GM12874 (cell line): ENCODE data around the gene SHANK3.

Experiments used
- CTCF ChIP-seq: IDR thresholded peaks from 2 replicates; pipeline ENCODE4 v1.5.1; 2011; ENCODE audit warnings: low read depth, mild to moderate bottlenecking, control low read depth, low read length, moderate library complexity; ENCODE audit not compliant: insufficient read depth

SHANK3 gene

GRCh38 chr22:50672471-50673230, at the start of gene SHANK3:
SHANK3 (plus strand) TSS chr22:50672823.
- no peak for TF ChIP-seq CTCF

GRCh38 chr22:50624347-50625130, 48.1 kb upstream of the SHANK3 start:
- TF ChIP-seq CTCF: no peak

- no peak for TF ChIP-seq CTCF
Observed at GRCh38 chr22:50625131-50625567, 47.5 kb upstream of the SHANK3 start.

- no peak for TF ChIP-seq CTCF
Observed at GRCh38 chr22:50625568-50626313, 46.9 kb upstream of the SHANK3 start.

- TF ChIP-seq CTCF: no peak
Observed at GRCh38 chr22:50626314-50626849, 46.2 kb upstream of the SHANK3 start.

- TF ChIP-seq CTCF: no peak
Observed at GRCh38 chr22:50626850-50627641, 45.6 kb upstream of the SHANK3 start.
